Measurements from ENCODE around the gene HAL. TPM values are rescaled to one million over a fixed set of nuclear protein-coding genes. Genes with fewer than 3 reads are reported as not detected.

The HAL gene, protein sequence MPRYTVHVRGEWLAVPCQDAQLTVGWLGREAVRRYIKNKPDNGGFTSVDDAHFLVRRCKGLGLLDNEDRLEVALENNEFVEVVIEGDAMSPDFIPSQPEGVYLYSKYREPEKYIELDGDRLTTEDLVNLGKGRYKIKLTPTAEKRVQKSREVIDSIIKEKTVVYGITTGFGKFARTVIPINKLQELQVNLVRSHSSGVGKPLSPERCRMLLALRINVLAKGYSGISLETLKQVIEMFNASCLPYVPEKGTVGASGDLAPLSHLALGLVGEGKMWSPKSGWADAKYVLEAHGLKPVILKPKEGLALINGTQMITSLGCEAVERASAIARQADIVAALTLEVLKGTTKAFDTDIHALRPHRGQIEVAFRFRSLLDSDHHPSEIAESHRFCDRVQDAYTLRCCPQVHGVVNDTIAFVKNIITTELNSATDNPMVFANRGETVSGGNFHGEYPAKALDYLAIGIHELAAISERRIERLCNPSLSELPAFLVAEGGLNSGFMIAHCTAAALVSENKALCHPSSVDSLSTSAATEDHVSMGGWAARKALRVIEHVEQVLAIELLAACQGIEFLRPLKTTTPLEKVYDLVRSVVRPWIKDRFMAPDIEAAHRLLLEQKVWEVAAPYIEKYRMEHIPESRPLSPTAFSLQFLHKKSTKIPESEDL
- total RNA-seq = under 1 TPM; 0.25 to 0.95 TPM
- 1.4 TPM for polyA plus RNA-seq (2013, experiment 1 of 2)
- polyA plus RNA-seq (2013, experiment 2 of 2) = 1.7 TPM
- 0.35 to 5.9 (median 1.3) reads per million in 172 experiments for total RNA-seq

DNA sequence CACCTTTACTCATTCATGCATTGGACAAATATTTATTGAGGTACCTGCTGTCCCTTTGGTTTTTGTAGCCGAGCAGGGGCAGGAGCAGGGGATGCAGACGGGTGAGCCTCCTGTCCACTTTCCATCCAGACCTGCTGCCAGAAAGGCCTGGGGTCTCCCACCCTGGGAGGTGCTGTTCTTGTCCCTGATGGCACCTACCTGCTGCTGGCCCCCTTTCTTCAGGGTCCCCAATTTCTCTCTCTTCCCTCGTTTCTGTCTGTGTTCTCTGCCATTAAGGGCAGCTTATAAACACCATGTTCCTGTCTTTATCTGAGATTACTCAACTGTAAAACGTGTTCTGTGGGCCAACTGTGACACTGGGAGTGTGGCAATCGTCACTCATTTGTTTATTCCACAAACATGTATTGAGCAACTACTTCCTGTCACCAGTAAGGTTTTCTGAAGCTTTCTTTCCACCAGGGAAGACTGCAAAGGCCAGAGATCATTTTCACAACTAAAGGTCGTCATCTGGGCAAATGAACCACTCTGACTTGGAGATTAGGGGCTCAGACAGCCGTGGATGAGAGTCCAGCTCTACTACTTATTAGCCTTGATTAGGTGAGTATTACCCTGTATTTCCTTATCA is at the start of gene HAL:
Gene HAL, minus strand, starts transcription at position 311 of the 625 bp plus-strand sequence. CDS start 434 bp downstream, outside the sequence.
- Histone ChIP-seq H3K9me3 (ENCODE audit: control insufficient read depth in 1 of 2, insufficient read depth in 1 of 2, low read length in 2 of 2) (no peaks in the 10 kb centered on the region), H3K36me3 (ENCODE audit: insufficient read depth, low read length) (peaks cover 4% of the 10 kb centered on the region), H3K4me3 (ENCODE audit: low read length) (peak within 1 kb of the TSS; percentile 7), H3K4me1 (ENCODE audit: insufficient read depth, low read length) (peaks cover 4% of the 10 kb centered on the region), H3K27me3 (ENCODE audit: control insufficient read depth in 1 of 2, insufficient read depth in 2 of 2, low read length in 2 of 2) (no peaks in the 10 kb centered on the region), H3K27ac (ENCODE audit: low read depth in 1 of 2, low read length in 2 of 2) (no peak within 1 kb of the TSS)
- TF ChIP-seq, protein P1, sequence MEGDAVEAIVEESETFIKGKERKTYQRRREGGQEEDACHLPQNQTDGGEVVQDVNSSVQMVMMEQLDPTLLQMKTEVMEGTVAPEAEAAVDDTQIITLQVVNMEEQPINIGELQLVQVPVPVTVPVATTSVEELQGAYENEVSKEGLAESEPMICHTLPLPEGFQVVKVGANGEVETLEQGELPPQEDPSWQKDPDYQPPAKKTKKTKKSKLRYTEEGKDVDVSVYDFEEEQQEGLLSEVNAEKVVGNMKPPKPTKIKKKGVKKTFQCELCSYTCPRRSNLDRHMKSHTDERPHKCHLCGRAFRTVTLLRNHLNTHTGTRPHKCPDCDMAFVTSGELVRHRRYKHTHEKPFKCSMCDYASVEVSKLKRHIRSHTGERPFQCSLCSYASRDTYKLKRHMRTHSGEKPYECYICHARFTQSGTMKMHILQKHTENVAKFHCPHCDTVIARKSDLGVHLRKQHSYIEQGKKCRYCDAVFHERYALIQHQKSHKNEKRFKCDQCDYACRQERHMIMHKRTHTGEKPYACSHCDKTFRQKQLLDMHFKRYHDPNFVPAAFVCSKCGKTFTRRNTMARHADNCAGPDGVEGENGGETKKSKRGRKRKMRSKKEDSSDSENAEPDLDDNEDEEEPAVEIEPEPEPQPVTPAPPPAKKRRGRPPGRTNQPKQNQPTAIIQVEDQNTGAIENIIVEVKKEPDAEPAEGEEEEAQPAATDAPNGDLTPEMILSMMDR (IDR thresholded peaks at IDR 0.05) = no peak
- DNase-seq (peak in 3 of 14 experiments; percentile 13 to 36 (median 22)), ATAC-seq (ENCODE audit: poor library complexity) (no peak)
- no peaks in the 10 kb centered on the region for H3K27me3 Mint-ChIP-seq
- H3K4me1 Mint-ChIP-seq (ENCODE audit: low read depth) = no peaks in the 10 kb centered on the region
- intact Hi-C loops (cut with DNase I, micrococcal nuclease) = loop anchor here (5.0 to 10.0 kb wide), 2 partner anchors 879 to 881 kb away; no protein-coding TSS in a partner anchor
- H3K36me3 Mint-ChIP-seq (ENCODE audit: low read depth) = peaks cover 9% of the 10 kb centered on the region
- POLR2A ChIA-PET = interaction anchor here (1.6 kb wide), 1 partner anchor 54 kb away, joined by 4 read pairs; the partner anchor contains the start of gene CCDC38
- CTCF ChIA-PET = interaction anchor here (1.5 kb wide), 1 partner anchor 78 kb away, joined by 3 read pairs; no protein-coding TSS in a partner anchor
- H3K4me3 Mint-ChIP-seq = no peak within 1 kb of the TSS
- no peaks in the 10 kb centered on the region for H3K9me3 Mint-ChIP-seq
- no peak within 1 kb of the TSS for H3K27ac Mint-ChIP-seq

DNA sequence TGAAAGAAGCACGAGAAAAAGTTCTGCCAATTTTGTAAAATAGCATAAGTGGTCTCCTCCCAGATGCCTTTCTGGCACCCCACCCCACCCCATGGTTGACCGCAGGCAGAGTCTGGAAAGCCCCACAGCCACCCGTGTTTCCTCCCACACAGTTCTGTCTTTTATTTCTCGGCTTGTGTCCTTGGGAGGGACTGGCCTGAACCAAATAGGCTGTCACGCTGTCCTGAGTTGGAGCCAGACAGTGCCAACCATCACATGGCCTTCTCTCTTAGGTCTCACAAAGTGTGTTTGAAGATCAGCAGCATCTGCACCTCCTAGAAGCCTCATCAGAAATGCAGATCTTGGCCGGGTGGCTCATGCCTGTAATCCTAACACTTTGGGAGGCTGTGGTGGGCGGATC is 49.4 kb upstream of the HAL start:
- peaks cover 48% of the 10 kb centered on the region for H3K4me1 ChIP-seq (ENCODE audit: insufficient read depth, low read length)
- TF ChIP-seq, protein P1 (IDR thresholded peaks at IDR 0.05) = no peak
- no peaks in the 10 kb centered on the region for H3K27me3 ChIP-seq (ENCODE audit: control insufficient read depth in 1 of 2, insufficient read depth in 2 of 2, low read length in 2 of 2)
- peak in 5 of 14 experiments; percentile 5 to 73 (median 52) for DNase-seq
- Mint-ChIP-seq H3K27me3 (no peaks in the 10 kb centered on the region), H3K4me3 (no peak overlapping the region), H3K27ac (peak overlapping the region; percentile 82), H3K36me3 (ENCODE audit: low read depth) (no peaks in the 10 kb centered on the region), H3K9me3 (no peaks in the 10 kb centered on the region), H3K4me1 (ENCODE audit: low read depth) (peaks cover 44% of the 10 kb centered on the region)
- no peak overlapping the region for H3K4me3 ChIP-seq (ENCODE audit: low read length)
- H3K36me3 ChIP-seq (ENCODE audit: insufficient read depth, low read length) = no peaks in the 10 kb centered on the region
- ChIA-PET POLR2A (no interaction called here), CTCF (interaction anchor here (0.6 kb wide), 1 partner anchor 388 kb away, joined by 3 read pairs; no protein-coding TSS in a partner anchor)
- intact Hi-C loops (cut with DNase I, micrococcal nuclease) = no loop called here
- ATAC-seq (ENCODE audit: poor library complexity) = peak; percentile 27
- H3K27ac ChIP-seq (ENCODE audit: low read depth in 1 of 2, low read length in 2 of 2) = peak overlapping the region in 1 of 2 donors; percentile 14
- no peaks in the 10 kb centered on the region for H3K9me3 ChIP-seq (ENCODE audit: control insufficient read depth in 1 of 2, insufficient read depth in 1 of 2, low read length in 2 of 2)

DNA sequence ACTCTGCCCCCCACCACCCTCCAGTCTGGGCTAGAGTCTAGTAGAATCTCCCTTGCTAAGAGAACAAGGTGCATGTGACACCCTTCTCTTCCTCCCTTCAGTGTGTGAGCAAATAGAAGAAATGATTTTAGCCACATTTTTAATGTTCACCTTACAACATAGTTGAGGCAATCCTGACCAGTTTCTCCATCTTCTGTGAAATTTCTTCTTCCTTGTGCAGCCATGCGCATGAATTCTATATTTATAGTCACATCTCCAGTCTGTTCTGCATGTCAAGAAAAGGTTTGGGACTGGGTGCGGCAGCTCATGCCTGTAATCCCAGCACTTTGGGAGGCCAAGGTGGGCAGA is 48.8 kb upstream of the HAL start:
- CTCF ChIA-PET = no interaction called here
- Mint-ChIP-seq H3K27ac (no peak overlapping the region), H3K27me3 (no peaks in the 10 kb centered on the region), H3K4me3 (no peak overlapping the region), H3K9me3 (no peaks in the 10 kb centered on the region), H3K36me3 (ENCODE audit: low read depth) (no peaks in the 10 kb centered on the region), H3K4me1 (ENCODE audit: low read depth) (peaks cover 44% of the 10 kb centered on the region)
- TF ChIP-seq, protein P1 (IDR thresholded peaks at IDR 0.05) = no peak
- no peaks in the 10 kb centered on the region for H3K36me3 ChIP-seq (ENCODE audit: insufficient read depth, low read length)
- H3K4me1 ChIP-seq (ENCODE audit: insufficient read depth, low read length) = peaks cover 48% of the 10 kb centered on the region
- DNase-seq (no peak), ATAC-seq (ENCODE audit: poor library complexity) (no peak)
- H3K9me3 ChIP-seq (ENCODE audit: control insufficient read depth in 1 of 2, insufficient read depth in 1 of 2, low read length in 2 of 2) = no peaks in the 10 kb centered on the region
- intact Hi-C loops (cut with DNase I, micrococcal nuclease) = no loop called here
- POLR2A ChIA-PET = no interaction called here
- H3K4me3 ChIP-seq (ENCODE audit: low read length) = no peak overlapping the region
- H3K27me3 ChIP-seq (ENCODE audit: control insufficient read depth in 1 of 2, insufficient read depth in 2 of 2, low read length in 2 of 2) = no peaks in the 10 kb centered on the region
- H3K27ac ChIP-seq (ENCODE audit: low read depth in 1 of 2, low read length in 2 of 2) = peak overlapping the region in 1 of 2 donors; percentile 7

Data from CD4-positive, alpha-beta T cell (primary cell).